NCI-H146 (cell line): Measurements from ENCODE around the gene MICAL3.
"Not testable (repeated sequence)": the region's sequence is repeated elsewhere in the genome, so short reads cannot be mapped to it uniquely, and the experiment has no call there.

Experiments
- DNase-seq: peaks from one replicate; lab custom pipeline; 2025; lab: John Stamatoyannopoulos, UW

MICAL3 gene

GRCh38 chr22:18033204-18033998 lies 9.0 kb upstream of the MICAL3 start:
- no peak for DNase-seq

GRCh38 chr22:18032455-18033101 lies 8.2 kb upstream of the MICAL3 start:
- DNase-seq = no peak

- no peak for DNase-seq
Observed at GRCh38 chr22:18031695-18032454, 7.5 kb upstream of the MICAL3 start.

- DNase-seq = no peak
Observed at GRCh38 chr22:18029686-18030267, 5.4 kb upstream of the MICAL3 start.

- no peak for DNase-seq
Observed at GRCh38 chr22:18028817-18029527, 4.6 kb upstream of the MICAL3 start.

GRCh38 chr22:18025898-18026297 lies 1.5 kb upstream of the MICAL3 start:
- not testable (repeated sequence) for DNase-seq

GRCh38 chr22:18024956-18025720 lies 777 bp upstream of the MICAL3 start:
- DNase-seq = peak; percentile 18

GRCh38 chr22:18023509-18024275 lies 669 bp downstream of the MICAL3 start:
- DNase-seq = peak; percentile 67

- no peak for DNase-seq
Observed at GRCh38 chr22:18022876-18023275, 1.5 kb downstream of the MICAL3 start.

GRCh38 chr22:18021431-18021830 lies 2.9 kb downstream of the MICAL3 start:
- no peak for DNase-seq

GRCh38 chr22:18020743-18021142 lies 3.6 kb downstream of the MICAL3 start:
- DNase-seq = not testable (repeated sequence)

GRCh38 chr22:18013947-18014346 lies 10.4 kb downstream of the MICAL3 start:
- DNase-seq = no peak

GRCh38 chr22:18013436-18013835 lies 10.9 kb downstream of the MICAL3 start:
- DNase-seq = no peak

- DNase-seq = no peak
Observed at GRCh38 chr22:18012531-18012930, 11.8 kb downstream of the MICAL3 start.

- DNase-seq = no peak
Observed at GRCh38 chr22:18010266-18010665, 14.1 kb downstream of the MICAL3 start.

- no peak for DNase-seq
Observed at GRCh38 chr22:18008136-18008535, 16.2 kb downstream of the MICAL3 start.

- no peak for DNase-seq
Observed at GRCh38 chr22:18005201-18005926, 19.0 kb downstream of the MICAL3 start.

- not testable (repeated sequence) for DNase-seq
Observed at GRCh38 chr22:18001894-18002315, 22.5 kb downstream of the MICAL3 start.
